Panc1 (cell line): ENCODE measurements around the gene UCP2. TPM values are rescaled to one million over a fixed set of nuclear protein-coding genes. Genes with fewer than 3 reads are reported as not detected.

Source experiments
- ATAC-seq: fragments of 200-7000 bp; cut with Tn5 transposase; 2 replicates; pipeline ENCODE4 v1.9.1; 2020; ENCODE audit warnings: mild to moderate bottlenecking, moderate library complexity
- BruUV-seq: library from RNA; stranded (reverse); fragments of 400-500 nt; replicated peaks from 2 replicates; lab custom pipeline; 2021; lab: Mats Ljungman, UMichigan
- CTCF ChIA-PET: fragments of 300-600 bp; sonication (Branson Sonifier 250); formaldehyde crosslinking; loops from one replicate; lab custom pipeline; 2022; ENCODE audit warnings: antibody characterized with exemption; lab: Charles Lee
- POLR2A ChIA-PET: fragments of 300-600 bp; sonication (Branson Sonifier 250); formaldehyde crosslinking; loops from one replicate; lab custom pipeline; 2022; ENCODE audit warnings: antibody characterized with exemption; lab: Charles Lee
- DNase-seq: peaks from one replicate; pipeline ENCODE4 v3.0.0-alpha.2; 2010; ENCODE audit warnings: low read depth, low spot score
- H3K27ac ChIP-seq: 2 replicates; pipeline ENCODE4 v1.5.1; 2011; ENCODE audit warnings: mild to moderate bottlenecking, low read length, inconsistent platforms
- H3K27me3 ChIP-seq: fragments of 200-500 bp; sonication (Bioruptor generic); 2 replicates; pipeline ENCODE4 v1.6.0; 2014; ENCODE audit warnings: low read length, inconsistent platforms; ENCODE audit not compliant: control insufficient read depth, insufficient read depth
- H3K36me3 ChIP-seq: fragments of 200-500 bp; sonication (Bioruptor generic); 2 replicates; pipeline ENCODE4 v1.5.1; 2014; ENCODE audit warnings: inconsistent platforms, mild to moderate bottlenecking, low read length, moderate library complexity; ENCODE audit not compliant: control insufficient read depth, insufficient read depth
- H3K4me1 ChIP-seq: 2 replicates; pipeline ENCODE4 v1.5.1; 2011; ENCODE audit warnings: inconsistent platforms, mild to moderate bottlenecking, low read length, moderate library complexity; ENCODE audit not compliant: control insufficient read depth, insufficient read depth
- H3K4me3 ChIP-seq, 2 experiments: 2 replicates each; pipeline ENCODE4 v1.5.1; 2011 to 2012; ENCODE audit warnings: low read depth in 2 of 2, low read length in 2 of 2, mild to moderate bottlenecking in 2 of 2, inconsistent platforms in 1 of 2, moderate library complexity in 1 of 2
- H3K9me3 ChIP-seq: fragments of 200-500 bp; sonication (Bioruptor generic); 2 replicates; pipeline ENCODE4 v1.5.1; 2014; ENCODE audit warnings: low read depth, mild to moderate bottlenecking, inconsistent platforms, low read length, moderate library complexity; ENCODE audit not compliant: control insufficient read depth, insufficient read depth
- CTCF ChIP-seq: fragments of 450-650 bp; IDR thresholded peaks from 2 replicates; pipeline ENCODE4 v1.5.1; 2017; ENCODE audit warnings: mild to moderate bottlenecking
- POLR2AphosphoS5 ChIP-seq: IDR thresholded peaks from 2 replicates; pipeline ENCODE4 v1.6.1; 2012; ENCODE audit warnings: mild to moderate bottlenecking, low read depth, low read length, moderate library complexity
- REST ChIP-seq, 2 experiments: IDR thresholded peaks; 2 replicates each; pipeline ENCODE4 v1.6.1; 2011 to 2012; ENCODE audit warnings: low read depth in 2 of 2, control low read depth in 1 of 2, low read length in 1 of 2, mild to moderate bottlenecking in 1 of 2, moderate library complexity in 1 of 2; ENCODE audit not compliant: insufficient read depth in 1 of 2
- SIN3A ChIP-seq: IDR thresholded peaks from 2 replicates; pipeline ENCODE4 v1.6.1; 2012; ENCODE audit warnings: low read depth, mild to moderate bottlenecking, low read length, moderate library complexity, borderline replicate concordance; ENCODE audit not compliant: insufficient read depth
- TCF7L2 ChIP-seq: IDR thresholded peaks from 2 replicates; pipeline ENCODE4 v1.6.1; 2011; ENCODE audit warnings: mild to moderate bottlenecking, low read depth, low read length, inconsistent platforms
- in situ Hi-C: cut with HindIII; loops from 2 replicates; pipeline ENCODE4 v1.10.0; 2016; ENCODE audit warnings: low sequenced_read_pairs, low pct_unique_long_range_greater_than_20kb
- intact Hi-C: fragments of 100-400 bp; cut with micrococcal nuclease; formaldehyde crosslinking; loops from one replicate; pipeline ENCODE4 v1.10.0; 2022; ENCODE audit not compliant: unreplicated experiment
- total RNA-seq: library from RNA; stranded (reverse); gene quantifications from one replicate; pipeline ENCODE4 v1.2.1, GENCODE V29; 2021; ENCODE audit not compliant: unreplicated experiment

The UCP2 gene
- total RNA-seq, 1 experiment from 2014 or later: 68.8 TPM

- in situ Hi-C loops (no loop called here), intact Hi-C loops (no loop called here)
- ChIA-PET CTCF (interaction anchor here (0.7 to 1.1 kb wide), 2 partner anchors 10 to 32 kb away, joined by 3 read pairs; no protein-coding TSS in a partner anchor), POLR2A (no interaction called here)
- Histone ChIP-seq H3K4me3 (no peak overlapping the region), H3K4me1 (no peaks in the 10 kb centered on the region), H3K27ac (no peak overlapping the region), H3K9me3 (no peaks in the 10 kb centered on the region), H3K36me3 (no peaks in the 10 kb centered on the region), H3K27me3 (no peaks in the 10 kb centered on the region)
- no peak for DNase-seq
- BruUV-seq: no TSS peak
- TF ChIP-seq REST (IDR thresholded peaks at IDR 0.05; ENCODE audit: insufficient read depth in 1 of 2, low read depth in 2 of 2, low read length in 1 of 2) (no peak), SIN3A (no peak), TCF7L2 (no peak), CTCF (no peak), POLR2AphosphoS5 (no peak)
- ATAC-seq: no peak
Measured at GRCh38 chr11:74009675-74010305, 27.1 kb upstream of the UCP2 start.

GRCh38 chr11:74009230-74009547 is 26.5 kb upstream of the UCP2 start:
- no peak for TF ChIP-seq POLR2AphosphoS5
- TF ChIP-seq TCF7L2: no peak
- TF ChIP-seq CTCF: no peak
- no peak for TF ChIP-seq REST (IDR thresholded peaks at IDR 0.05; ENCODE audit: insufficient read depth in 1 of 2, low read depth in 2 of 2, low read length in 1 of 2)
- TF ChIP-seq SIN3A: no peak
- POLR2A ChIA-PET: no interaction called here
- intact Hi-C loops: no loop called here
- no peaks in the 10 kb centered on the region for H3K4me1 ChIP-seq
- no peak overlapping the region for H3K27ac ChIP-seq
- CTCF ChIA-PET: no interaction called here
- H3K4me3 ChIP-seq: no peak overlapping the region
- H3K27me3 ChIP-seq: no peaks in the 10 kb centered on the region
- no peak for ATAC-seq
- DNase-seq: no peak
- in situ Hi-C loops: no loop called here
- no peaks in the 10 kb centered on the region for H3K36me3 ChIP-seq
- H3K9me3 ChIP-seq: no peaks in the 10 kb centered on the region
- no TSS peak for BruUV-seq
